CD4-positive, alpha-beta T cell treated with Interleukin-15 for 4 hours (primary cell): ENCODE data around the gene MIF4GD.
"Not testable (repeated sequence)": the region's sequence is repeated elsewhere in the genome, so short reads cannot be mapped to it uniquely, and the experiment has no call there.

ENCODE experiments used
- DNase-seq: peaks from one replicate; pipeline ENCODE4 v3.0.0-alpha.2; 2020; ENCODE audit warnings: low spot score

Gene MIF4GD

GRCh38 chr17:75288770-75289114 lies 17.7 kb upstream of the MIF4GD start:
- no peak for DNase-seq

GRCh38 chr17:75288359-75288758 lies 17.3 kb upstream of the MIF4GD start:
- no peak for DNase-seq

DNA sequence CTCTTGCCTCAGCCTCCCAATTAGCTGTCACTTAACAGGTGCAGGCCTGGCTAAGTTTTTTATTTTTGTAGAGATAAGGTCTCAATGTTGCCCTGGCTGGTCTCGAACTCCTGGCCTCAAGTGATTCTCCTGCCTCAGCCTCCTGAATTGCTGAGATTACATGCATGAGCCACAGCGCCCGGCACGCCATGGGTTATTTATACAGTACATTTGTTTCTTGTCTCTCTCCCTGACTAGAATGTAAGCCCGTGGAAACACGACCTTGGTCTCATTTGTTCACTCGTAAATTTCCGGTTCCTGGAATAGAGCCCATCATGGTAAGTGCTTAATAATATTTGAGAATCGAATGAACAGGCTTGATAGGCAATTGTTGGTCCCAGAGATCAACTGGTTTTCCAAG lies 16.2 kb upstream of the MIF4GD start:
- DNase-seq: no peak

DNA sequence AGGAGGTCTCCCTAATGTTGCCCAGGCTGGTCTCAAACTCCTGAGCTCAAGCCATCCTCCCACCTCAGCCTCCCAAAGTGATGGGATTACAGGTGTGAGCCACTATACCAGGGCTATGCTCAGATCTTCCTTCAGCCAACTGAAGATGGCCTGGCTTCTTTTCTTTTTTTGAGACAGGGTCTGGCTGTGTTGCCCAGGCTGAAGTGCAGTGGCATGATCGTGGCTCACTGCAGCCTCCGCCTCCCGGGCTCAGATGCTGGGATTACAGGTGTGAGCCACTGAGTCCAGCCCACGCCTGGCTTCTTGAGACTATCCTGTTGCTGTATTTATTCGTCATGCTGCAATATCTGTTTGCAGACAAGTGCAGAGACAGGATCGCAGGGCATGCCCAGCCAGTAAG lies 14.1 kb upstream of the MIF4GD start:
- no peak for DNase-seq

GRCh38 chr17:75280189-75280588 lies 9.2 kb upstream of the MIF4GD start:
- not testable (repeated sequence) for DNase-seq

DNA sequence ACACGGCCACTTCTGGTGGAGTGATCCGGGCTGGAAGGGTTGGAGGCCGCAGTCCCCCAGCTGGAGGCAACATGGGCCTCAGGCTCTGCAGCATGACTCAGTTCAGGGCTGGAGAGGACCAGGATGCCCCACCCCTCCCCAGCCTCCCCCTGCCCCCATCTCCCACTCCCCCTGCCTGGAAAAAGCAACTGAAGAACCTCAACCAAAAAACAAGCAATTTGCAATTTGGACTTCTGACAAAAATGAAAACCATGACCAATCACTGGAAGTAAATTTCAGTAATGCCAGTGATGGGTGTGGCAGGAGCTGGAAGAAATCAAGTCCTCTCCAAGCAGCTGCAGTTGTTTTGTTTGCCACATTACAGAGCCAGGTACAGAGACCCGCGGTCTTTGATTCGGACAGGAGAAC lies 6.6 kb upstream of the MIF4GD start:
- no peak for DNase-seq

- DNase-seq: no peak
These were observed 3.1 kb upstream of the MIF4GD start for GRCh38 chr17:75273977-75274708.

- DNase-seq: no peak
These were observed 1.8 kb upstream of the MIF4GD start for GRCh38 chr17:75272848-75273184.

DNA sequence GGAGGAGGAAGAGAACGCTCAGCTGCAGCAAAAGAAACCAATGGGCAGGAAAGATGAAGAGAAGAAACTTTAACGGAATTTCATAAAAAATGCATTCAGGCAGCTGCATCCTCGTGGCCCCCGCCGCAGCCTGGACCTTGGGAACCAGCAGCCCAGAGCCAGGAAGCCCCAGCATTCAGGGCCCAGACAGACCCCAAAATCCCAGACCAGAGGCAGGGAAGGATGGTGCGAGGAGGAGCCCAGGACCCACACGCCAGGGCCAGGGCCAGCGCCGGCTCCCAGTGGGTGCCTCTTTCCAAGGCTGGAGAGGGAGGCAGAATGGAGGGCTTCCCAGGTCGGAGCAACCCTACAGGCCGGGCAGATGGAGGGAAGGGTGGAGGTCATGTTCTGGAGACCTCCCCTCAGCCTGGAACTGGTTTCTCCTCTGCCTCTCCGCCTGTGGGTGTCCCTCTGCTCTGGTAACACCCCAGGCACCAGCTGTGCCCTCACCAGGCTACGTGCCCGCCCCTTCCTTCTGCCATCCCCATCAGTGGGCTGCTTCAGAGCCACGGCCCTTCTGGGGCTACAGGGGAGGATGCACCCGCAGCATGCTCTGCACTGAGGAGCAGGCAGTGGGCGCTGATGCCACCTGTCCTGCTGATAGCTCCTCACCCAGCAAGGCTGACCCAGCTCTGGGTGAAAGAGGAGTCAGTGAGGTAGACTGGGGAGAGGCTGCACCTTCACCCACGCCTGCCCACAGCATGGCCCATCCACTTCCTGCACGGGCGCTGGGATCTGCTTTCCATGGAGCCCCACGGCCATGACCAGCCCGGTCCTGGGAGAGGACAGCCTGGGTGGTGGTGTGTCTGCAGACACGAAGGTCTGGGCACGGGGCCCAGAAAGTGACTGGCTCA lies 1.2 kb upstream of the MIF4GD start:
- DNase-seq: no peak

GRCh38 chr17:75271233-75271954 lies 363 bp upstream of the MIF4GD start:
- DNase-seq: peak; percentile 87

DNA sequence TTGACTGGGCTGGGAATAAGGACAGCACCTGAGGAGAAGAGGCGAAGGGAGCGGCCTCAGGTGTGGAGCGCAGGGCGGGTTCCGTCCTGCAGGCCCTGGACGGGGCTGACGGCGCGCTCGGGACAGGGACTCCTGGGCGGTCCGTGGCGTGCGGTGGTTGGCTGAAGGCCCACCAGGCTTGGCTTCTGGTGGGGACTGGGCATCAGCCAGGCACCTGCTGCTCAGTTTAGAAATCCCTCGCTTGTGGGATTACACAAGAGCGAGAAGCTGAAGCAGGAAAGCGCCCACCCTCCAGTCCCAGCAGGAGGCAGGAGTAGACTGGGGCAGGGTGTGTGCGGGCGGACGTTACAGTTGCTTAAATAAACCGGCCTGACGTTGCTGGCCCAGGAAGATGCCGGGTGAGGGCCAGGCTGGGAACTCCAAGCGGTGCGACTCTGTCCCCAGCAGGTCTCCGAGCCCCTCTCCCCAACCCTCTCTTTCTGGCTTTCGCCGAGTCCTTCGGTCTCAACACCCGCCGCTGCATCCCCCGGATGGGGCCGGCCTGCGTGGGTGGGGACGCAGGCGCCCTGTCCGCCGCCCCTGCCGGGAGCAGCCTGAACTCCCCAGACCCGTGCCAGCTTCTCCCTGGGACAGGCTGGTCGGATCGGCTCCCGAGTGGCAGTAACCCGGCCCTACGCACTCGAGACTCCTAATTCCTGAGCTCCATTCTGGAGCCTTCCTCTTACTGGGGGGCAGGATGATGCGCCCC lies 639 bp downstream of the MIF4GD start:
- DNase-seq: peak; percentile 25

GRCh38 chr17:75269844-75270217 lies 1.2 kb downstream of the MIF4GD start:
- no peak for DNase-seq

- no peak for DNase-seq
These were observed 3.4 kb downstream of the MIF4GD start for GRCh38 chr17:75267411-75268232.

GRCh38 chr17:75267153-75267410 lies 3.9 kb downstream of the MIF4GD start:
- no peak for DNase-seq

DNA sequence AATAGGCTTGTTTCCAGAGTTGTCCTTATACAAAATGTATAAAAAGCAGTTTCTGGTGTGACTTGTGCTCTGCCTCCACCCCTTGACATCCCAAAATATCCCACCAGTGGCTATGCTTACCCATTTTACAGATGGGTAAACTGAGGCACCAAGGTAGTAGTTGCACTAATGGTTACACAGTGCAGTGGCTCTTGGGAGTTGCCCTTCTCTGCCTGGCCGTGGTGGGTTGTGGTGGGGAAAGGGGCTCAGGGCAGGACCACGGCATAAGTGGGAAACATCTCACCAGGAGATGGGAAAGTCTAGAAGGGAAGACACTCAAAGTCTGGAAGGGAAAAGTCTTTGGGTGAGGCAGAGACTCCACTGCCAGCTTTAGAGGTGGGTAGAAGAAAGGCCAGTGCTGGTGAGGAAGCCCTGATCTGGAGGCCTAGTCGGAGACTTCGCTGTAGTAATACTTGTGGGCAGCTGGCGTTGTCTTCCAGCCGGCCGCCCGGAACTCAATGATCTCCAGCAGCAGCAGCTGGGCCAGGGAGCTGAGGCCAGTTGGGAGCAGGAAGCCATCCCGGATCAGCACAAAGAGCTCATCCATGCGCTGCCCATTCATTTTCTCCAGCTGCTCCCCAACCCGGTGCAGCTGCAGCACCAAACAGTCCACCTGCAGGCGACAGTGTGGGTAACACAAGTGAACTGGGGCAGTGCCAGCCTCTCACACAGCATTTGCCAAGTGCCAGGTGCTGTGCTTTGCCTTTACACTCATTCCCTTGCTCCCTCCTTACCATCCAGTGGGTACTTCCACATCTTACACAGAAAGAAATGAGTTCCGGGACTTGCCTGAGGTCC lies 4.5 kb downstream of the MIF4GD start:
- no peak for DNase-seq

- DNase-seq: no peak
These were observed 5.3 kb downstream of the MIF4GD start for GRCh38 chr17:75265614-75266315.

- DNase-seq: no peak
These were observed 8.0 kb downstream of the MIF4GD start for GRCh38 chr17:75263055-75263454.

- no peak for DNase-seq
These were observed 8.9 kb downstream of the MIF4GD start for GRCh38 chr17:75262112-75262606.

DNA sequence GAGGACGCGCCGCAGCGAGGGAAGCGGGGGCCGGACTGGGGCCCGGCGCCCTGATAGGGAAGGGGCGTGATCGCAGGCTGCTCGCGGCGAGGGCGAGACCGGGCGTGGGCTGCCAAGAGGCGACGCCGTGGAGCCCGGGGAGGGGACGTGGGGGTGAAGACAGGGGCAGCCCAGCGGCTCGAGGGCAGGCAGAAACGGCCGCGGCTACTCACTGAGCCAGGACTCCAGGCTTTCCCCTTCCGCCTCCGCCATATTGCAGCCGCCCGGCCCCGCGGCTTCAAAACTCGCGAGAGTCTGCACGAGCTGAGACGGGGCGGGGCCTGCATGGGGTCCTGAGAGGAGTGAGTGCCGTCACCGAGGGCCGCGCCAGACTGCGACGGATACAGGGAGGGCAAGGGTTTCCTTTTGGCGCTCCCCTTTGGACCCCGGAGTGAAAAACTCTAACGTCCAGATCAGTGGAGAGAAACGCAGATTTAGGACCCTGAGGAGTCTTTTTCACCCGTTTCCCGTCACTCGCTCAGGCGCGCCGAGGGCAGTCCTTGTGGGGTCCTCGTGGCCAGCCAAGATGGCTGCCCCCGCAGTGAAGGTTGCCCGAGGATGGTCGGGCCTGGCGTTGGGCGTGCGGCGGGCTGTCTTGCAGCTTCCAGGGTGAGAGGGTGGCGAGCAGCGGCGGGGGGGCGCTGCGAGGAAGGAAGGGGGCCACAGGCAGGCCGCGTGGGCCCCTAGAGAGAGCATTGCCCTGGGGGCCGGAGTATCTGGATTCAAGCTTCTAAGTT lies 9.5 kb downstream of the MIF4GD start, which contains the start of the genes GGA3 and MRPS7:
Gene GGA3, minus strand, starts transcription at position 271 of the 776 bp plus-strand sequence. Its CDS starts 19 bp downstream, at position 252.
Gene MRPS7, plus strand, starts transcription at position 544 of the 776 bp plus-strand sequence. Its CDS starts 22 bp downstream, at position 566.
- peak; percentile 95 for DNase-seq
